Caco-2 (cell line): ENCODE data around the gene MACROD2. TPM values are rescaled to one million over a fixed set of nuclear protein-coding genes. Genes with fewer than 3 reads are reported as not detected.

Experiments used
- BruUV-seq: library from RNA; stranded (reverse); fragments of 400-500 nt; replicated peaks from 2 replicates; lab custom pipeline; 2021; lab: Mats Ljungman, UMichigan
- CTCF ChIA-PET: fragments of 300-600 bp; sonication (Branson Sonifier 250); formaldehyde crosslinking; loops from one replicate; lab custom pipeline; 2022; ENCODE audit warnings: antibody characterized with exemption; lab: Charles Lee
- POLR2A ChIA-PET: fragments of 300-600 bp; sonication (Branson Sonifier 250); formaldehyde crosslinking; loops from one replicate; lab custom pipeline; 2022; ENCODE audit warnings: antibody characterized with exemption; lab: Charles Lee
- DNase-seq, 2 experiments: peaks; one replicate each; pipeline versions ENCODE4 v3.0.0 to v3.0.0-alpha.2; 2020 to 2022
- H3K27me3 ChIP-seq: replicated peaks from 2 replicates; pipeline ENCODE4 v1.6.0; 2011; ENCODE audit warnings: low read length; ENCODE audit not compliant: control insufficient read depth, insufficient read depth
- H3K36me3 ChIP-seq: 2 replicates; pipeline ENCODE4 v1.5.1; 2011; ENCODE audit warnings: low read length; ENCODE audit not compliant: control insufficient read depth, insufficient read depth
- H3K4me1 ChIP-seq: fragments of 250-450 bp; sonication (Bioruptor Pico); 2 replicates; pipeline ENCODE4 v1.5.1; 2020; ENCODE audit warnings: mild to moderate bottlenecking
- H3K4me3 ChIP-seq: 2 replicates; pipeline ENCODE4 v1.5.1; 2011; ENCODE audit warnings: low read depth, mild to moderate bottlenecking, control low read depth, low read length
- H3K9me3 ChIP-seq: fragments of 250-450 bp; sonication (Bioruptor Pico); 2 replicates; pipeline ENCODE4 v1.5.1; 2020; ENCODE audit warnings: mild to moderate bottlenecking, moderate library complexity
- H3K27ac Mint-ChIP-seq: one replicate; pipeline ENCODE4 v1.8.0; 2022; ENCODE audit warnings: mixed read lengths; ENCODE audit not compliant: unreplicated experiment
- H3K27me3 Mint-ChIP-seq: one replicate; pipeline ENCODE4 v1.8.0; 2022; ENCODE audit warnings: mixed read lengths; ENCODE audit not compliant: insufficient read depth, unreplicated experiment
- H3K36me3 Mint-ChIP-seq: one replicate; pipeline ENCODE4 v1.8.0; 2022; ENCODE audit warnings: mild to moderate bottlenecking, mixed read lengths; ENCODE audit not compliant: insufficient read depth, unreplicated experiment
- H3K4me1 Mint-ChIP-seq: one replicate; pipeline ENCODE4 v1.8.0; 2022; ENCODE audit warnings: low read depth, mixed read lengths; ENCODE audit not compliant: unreplicated experiment
- H3K4me3 Mint-ChIP-seq: one replicate; pipeline ENCODE4 v1.8.0; 2022; ENCODE audit warnings: mild to moderate bottlenecking, moderate library complexity, mixed read lengths; ENCODE audit not compliant: unreplicated experiment
- H3K9me3 Mint-ChIP-seq: one replicate; pipeline ENCODE4 v1.8.0; 2022; ENCODE audit warnings: mixed read lengths; ENCODE audit not compliant: unreplicated experiment
- CTCF ChIP-seq, 2 experiments: fragments of 200-600 bp in 1 of 2; IDR thresholded peaks; 1 replicate in 1 of 2; 2 replicates in 1 of 2; pipeline versions ENCODE4 v1.5.1 to v1.8.0; 2011 to 2022; ENCODE audit warnings: antibody characterized with exemption in 1 of 2, control low read depth in 1 of 2, inconsistent platforms in 1 of 2, low read depth in 1 of 2, low read length in 1 of 2, mild to moderate bottlenecking in 1 of 2, moderate library complexity in 1 of 2; ENCODE audit not compliant: insufficient read depth in 1 of 2, severe bottlenecking in 1 of 2, unreplicated experiment in 1 of 2
- intact Hi-C: fragments of 100-400 bp; cut with micrococcal nuclease; formaldehyde crosslinking; loops from one replicate; pipeline ENCODE4 v1.10.0; 2022; ENCODE audit not compliant: unreplicated experiment
- total RNA-seq: library from RNA; stranded (reverse); gene quantifications from 2 replicates; pipeline ENCODE4 v1.2.3, GENCODE V29; 2022

Gene MACROD2
- total RNA-seq, 1 experiment from 2014 or later: 6.4 TPM

DNA sequence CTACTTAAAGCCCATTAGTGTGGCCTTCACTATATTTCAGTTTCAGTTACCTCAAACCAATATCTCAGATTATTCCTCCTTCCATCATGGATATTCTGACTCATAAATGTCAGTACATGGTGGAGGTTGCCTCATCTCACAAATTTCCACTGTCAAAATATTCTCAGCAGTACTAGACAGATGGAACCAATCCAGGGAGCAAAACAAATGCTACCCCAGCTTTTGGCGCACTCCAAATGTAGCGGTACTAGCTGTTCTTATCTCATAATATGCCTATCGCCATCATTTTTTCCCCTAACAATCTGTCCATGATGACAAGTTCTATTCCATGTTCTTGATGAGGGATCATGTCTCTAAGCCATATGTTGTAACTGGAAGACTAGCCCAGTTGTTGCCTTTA is 1551.8 kb downstream of the MACROD2 start:
- ChIA-PET POLR2A (no interaction called here), CTCF (no interaction called here)
- H3K36me3 ChIP-seq: no peaks in the 10 kb centered on the region
- peaks cover 4% of the 10 kb centered on the region; the same call in 1 of the 2 replicates for H3K4me1 ChIP-seq
- peaks cover 9% of the 10 kb centered on the region for H3K9me3 ChIP-seq
- Mint-ChIP-seq H3K4me1 (no peaks in the 10 kb centered on the region), H3K27me3 (no peaks in the 10 kb centered on the region), H3K27ac (no peak overlapping the region), H3K9me3 (no peaks in the 10 kb centered on the region), H3K36me3 (no peaks in the 10 kb centered on the region), H3K4me3 (no peak overlapping the region)
- no TSS peak for BruUV-seq
- no peaks in the 10 kb centered on the region for H3K27me3 ChIP-seq
- no peak for TF ChIP-seq CTCF (IDR thresholded peaks at IDR 0.05; ENCODE audit: insufficient read depth in 1 of 2, low read depth in 1 of 2, low read length in 1 of 2, severe bottlenecking in 1 of 2, unreplicated experiment in 1 of 2)
- intact Hi-C loops: no loop called here
- no peak overlapping the region for H3K4me3 ChIP-seq
- DNase-seq: no peak

DNA sequence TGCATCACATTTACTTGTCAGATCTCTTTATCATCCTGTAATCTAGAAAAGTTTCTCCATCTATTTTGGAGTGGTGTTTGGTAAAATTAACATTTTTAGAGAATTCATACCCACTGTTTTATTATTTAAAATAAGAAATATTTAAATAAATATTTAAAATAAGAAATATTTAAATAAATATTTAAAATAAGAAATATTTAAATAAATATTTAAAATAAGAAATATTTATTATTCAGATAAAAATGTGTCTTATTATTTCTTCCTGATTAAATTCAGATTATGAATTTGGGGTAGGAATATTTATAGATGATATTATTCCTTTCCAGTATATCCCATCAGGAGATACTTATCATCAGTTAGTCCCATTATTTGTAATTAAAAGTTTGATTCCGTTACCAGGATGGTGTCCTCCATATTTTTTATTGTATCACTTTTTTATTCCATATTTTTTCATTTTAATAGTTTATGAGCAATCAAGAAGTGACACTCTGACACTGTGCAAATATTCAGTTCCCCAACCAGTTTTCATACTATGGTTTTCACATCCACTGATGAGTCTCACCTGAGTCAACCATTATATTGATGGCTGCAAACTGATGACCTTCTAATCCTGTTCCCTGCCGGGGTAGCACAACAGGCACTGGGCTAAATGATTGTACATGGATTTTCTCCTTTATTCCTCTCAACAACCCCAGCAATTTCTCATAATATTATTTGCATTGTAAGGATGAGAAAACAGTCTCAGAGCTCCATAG is 1555.0 kb downstream of the MACROD2 start:
- Mint-ChIP-seq H3K27me3 (no peaks in the 10 kb centered on the region), H3K4me1 (no peaks in the 10 kb centered on the region), H3K9me3 (peaks cover 22% of the 10 kb centered on the region), H3K4me3 (no peak overlapping the region), H3K27ac (no peak overlapping the region), H3K36me3 (no peaks in the 10 kb centered on the region)
- no peaks in the 10 kb centered on the region for H3K36me3 ChIP-seq
- no peaks in the 10 kb centered on the region for H3K27me3 ChIP-seq
- DNase-seq: no peak
- ChIA-PET CTCF (no interaction called here), POLR2A (no interaction called here)
- BruUV-seq: no TSS peak
- no peak overlapping the region for H3K4me3 ChIP-seq
- no peaks in the 10 kb centered on the region for H3K4me1 ChIP-seq
- TF ChIP-seq CTCF (IDR thresholded peaks at IDR 0.05; ENCODE audit: insufficient read depth in 1 of 2, low read depth in 1 of 2, low read length in 1 of 2, severe bottlenecking in 1 of 2, unreplicated experiment in 1 of 2): no peak
- H3K9me3 ChIP-seq: peaks cover 19% of the 10 kb centered on the region
- intact Hi-C loops: no loop called here

DNA sequence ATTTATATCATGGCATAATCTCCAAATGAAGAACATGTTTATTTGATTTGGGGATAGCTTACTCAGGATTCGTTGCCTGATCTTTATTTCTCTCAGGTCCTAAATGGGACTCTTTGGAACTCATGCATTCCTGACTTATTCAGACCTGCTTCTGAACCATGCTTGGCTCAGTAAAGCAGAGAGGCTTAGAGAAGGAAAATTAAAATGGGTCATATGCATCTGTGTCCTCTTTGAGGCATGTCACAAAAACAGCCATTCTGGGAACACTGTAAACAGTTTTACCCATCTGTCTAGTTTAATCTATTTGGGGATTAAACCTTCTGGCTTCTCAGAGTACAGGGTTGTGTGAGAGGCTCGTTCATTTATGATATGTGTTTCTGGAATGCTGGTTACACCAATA is 1560.6 kb downstream of the MACROD2 start:
- H3K27me3 ChIP-seq: no peaks in the 10 kb centered on the region
- ChIA-PET POLR2A (interaction anchor here (0.6 kb wide), 1 partner anchor 99 kb away, joined by 9 read pairs; no protein-coding TSS in a partner anchor), CTCF (interaction anchor here (0.7 kb wide), 1 partner anchor 78 kb away, joined by 7 read pairs; no protein-coding TSS in a partner anchor)
- DNase-seq: no peak
- no peak for TF ChIP-seq CTCF (IDR thresholded peaks at IDR 0.05; ENCODE audit: insufficient read depth in 1 of 2, low read depth in 1 of 2, low read length in 1 of 2, severe bottlenecking in 1 of 2, unreplicated experiment in 1 of 2)
- no TSS peak for BruUV-seq
- peaks cover 22% of the 10 kb centered on the region for H3K9me3 Mint-ChIP-seq
- no peaks in the 10 kb centered on the region for H3K4me1 ChIP-seq
- H3K36me3 ChIP-seq: no peaks in the 10 kb centered on the region
- no peaks in the 10 kb centered on the region for H3K4me1 Mint-ChIP-seq
- H3K9me3 ChIP-seq: peaks cover 13% of the 10 kb centered on the region
- no peak overlapping the region for H3K27ac Mint-ChIP-seq
- H3K36me3 Mint-ChIP-seq: no peaks in the 10 kb centered on the region
- intact Hi-C loops: no loop called here
- no peak overlapping the region for H3K4me3 ChIP-seq
- H3K27me3 Mint-ChIP-seq: no peaks in the 10 kb centered on the region
- H3K4me3 Mint-ChIP-seq: no peak overlapping the region
